ENCODE measurements around the gene PYM1. TPM values are rescaled to one million over a fixed set of nuclear protein-coding genes. Genes with fewer than 3 reads are reported as not detected.

PYM1 gene
- 10 to 100 TPM; 44.0 to 49.3 TPM for total RNA-seq

DNA sequence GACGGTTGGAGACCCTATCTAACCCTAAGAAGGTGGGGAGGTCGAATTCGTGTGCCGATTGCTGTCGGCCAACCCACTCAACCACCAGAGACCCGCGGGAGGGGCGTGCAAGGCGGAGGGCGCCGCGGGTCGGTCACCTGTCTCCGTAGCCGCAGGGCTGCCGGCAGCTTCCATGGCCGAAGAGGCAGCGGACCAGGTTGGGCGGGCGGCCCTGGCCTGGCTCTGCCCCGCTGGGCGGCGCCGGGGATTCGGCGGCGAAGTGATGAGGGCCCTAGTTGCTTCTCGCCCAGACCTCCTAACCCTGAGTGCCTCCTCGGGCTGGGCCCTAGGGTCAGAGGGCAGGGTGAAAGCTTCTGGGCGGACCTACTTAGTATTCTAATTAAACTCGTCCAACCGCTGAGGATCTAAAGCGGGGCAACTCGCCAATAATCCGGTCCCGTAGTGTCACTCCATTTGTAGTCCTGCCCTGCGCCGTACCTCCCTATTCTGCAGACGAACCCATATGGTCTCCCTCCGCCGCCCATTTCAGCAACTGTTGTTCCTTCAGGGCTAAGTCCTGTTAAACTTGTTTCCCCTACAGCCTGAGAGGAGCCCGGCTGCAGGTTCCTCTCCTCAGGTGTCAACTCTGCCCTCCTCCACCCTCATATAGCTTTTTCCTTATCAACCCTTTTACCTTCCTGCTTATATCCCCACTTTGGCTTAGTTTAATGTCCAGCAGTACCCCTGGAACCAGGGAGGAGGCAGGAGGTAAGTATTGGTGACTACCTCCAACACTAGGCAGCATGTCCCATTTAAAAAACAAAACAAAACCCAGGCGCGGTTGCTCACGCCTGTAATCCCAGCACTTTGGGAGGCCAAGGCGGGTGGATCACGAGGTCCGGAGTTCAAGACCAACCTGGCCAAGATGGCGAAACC is at the start of gene PYM1:
PYM1 (minus strand) TSS at position 307 of the 915 bp plus-strand sequence; CDS start at position 174, 133 bp downstream.
- Histone ChIP-seq H3K9me3 (no peaks in the 10 kb centered on the region), H3K9ac (ENCODE audit: low read depth in 2 of 2, low read length in 2 of 2) (peak within 1 kb of the TSS; percentile 86 to 97), H3K27me3 (no peaks in the 10 kb centered on the region), H3K4me1 (peaks cover 29% of the 10 kb centered on the region), H3K4me3 (peak within 1 kb of the TSS; percentile 83), H3K36me3 (no peaks in the 10 kb centered on the region), H3K27ac (peak within 1 kb of the TSS; percentile 99)
- intact Hi-C loops (cut with DNase I): loop anchor here (5.0 kb wide), 1 partner anchor 96 kb away; no protein-coding TSS in a partner anchor
- peak; percentile 91 for DNase-seq
- TF ChIP-seq, protein P1, sequence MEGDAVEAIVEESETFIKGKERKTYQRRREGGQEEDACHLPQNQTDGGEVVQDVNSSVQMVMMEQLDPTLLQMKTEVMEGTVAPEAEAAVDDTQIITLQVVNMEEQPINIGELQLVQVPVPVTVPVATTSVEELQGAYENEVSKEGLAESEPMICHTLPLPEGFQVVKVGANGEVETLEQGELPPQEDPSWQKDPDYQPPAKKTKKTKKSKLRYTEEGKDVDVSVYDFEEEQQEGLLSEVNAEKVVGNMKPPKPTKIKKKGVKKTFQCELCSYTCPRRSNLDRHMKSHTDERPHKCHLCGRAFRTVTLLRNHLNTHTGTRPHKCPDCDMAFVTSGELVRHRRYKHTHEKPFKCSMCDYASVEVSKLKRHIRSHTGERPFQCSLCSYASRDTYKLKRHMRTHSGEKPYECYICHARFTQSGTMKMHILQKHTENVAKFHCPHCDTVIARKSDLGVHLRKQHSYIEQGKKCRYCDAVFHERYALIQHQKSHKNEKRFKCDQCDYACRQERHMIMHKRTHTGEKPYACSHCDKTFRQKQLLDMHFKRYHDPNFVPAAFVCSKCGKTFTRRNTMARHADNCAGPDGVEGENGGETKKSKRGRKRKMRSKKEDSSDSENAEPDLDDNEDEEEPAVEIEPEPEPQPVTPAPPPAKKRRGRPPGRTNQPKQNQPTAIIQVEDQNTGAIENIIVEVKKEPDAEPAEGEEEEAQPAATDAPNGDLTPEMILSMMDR (IDR thresholded peaks at IDR 0.05): no peak

DNA sequence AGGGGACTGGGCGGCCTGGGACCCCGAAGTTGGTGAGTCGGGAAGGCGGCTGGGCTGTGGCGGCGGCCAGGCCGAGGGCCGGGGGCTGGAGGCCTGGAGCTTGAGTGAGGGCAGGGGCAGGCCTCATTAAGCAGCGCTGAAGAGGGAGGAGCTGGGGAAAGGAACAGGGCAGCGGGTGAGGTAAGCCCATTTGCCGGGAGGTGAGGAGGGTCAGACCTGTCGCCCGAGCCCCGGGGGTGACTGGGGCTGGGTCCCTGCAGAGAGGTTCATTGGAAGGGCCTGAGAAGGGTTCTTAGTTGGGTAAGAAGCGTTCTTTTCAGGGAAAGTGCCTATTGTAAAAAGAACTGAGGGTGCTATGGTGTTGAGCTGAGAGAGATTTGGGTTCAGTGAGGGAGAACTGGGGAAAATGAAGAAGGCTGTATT is 46.6 kb upstream of the PYM1 start:
- Histone ChIP-seq H3K4me3 (peak overlapping the region; percentile 99), H3K4me1 (peaks cover 24% of the 10 kb centered on the region), H3K27me3 (no peaks in the 10 kb centered on the region), H3K36me3 (no peaks in the 10 kb centered on the region), H3K27ac (peak overlapping the region; percentile 97), H3K9me3 (no peaks in the 10 kb centered on the region), H3K9ac (ENCODE audit: low read depth in 2 of 2, low read length in 2 of 2) (peak overlapping the region; percentile 95 to 99)
- DNase-seq: peak; percentile 62
- intact Hi-C loops (cut with DNase I): no loop called here
- TF ChIP-seq, protein P1 (IDR thresholded peaks at IDR 0.05): no peak

DNA sequence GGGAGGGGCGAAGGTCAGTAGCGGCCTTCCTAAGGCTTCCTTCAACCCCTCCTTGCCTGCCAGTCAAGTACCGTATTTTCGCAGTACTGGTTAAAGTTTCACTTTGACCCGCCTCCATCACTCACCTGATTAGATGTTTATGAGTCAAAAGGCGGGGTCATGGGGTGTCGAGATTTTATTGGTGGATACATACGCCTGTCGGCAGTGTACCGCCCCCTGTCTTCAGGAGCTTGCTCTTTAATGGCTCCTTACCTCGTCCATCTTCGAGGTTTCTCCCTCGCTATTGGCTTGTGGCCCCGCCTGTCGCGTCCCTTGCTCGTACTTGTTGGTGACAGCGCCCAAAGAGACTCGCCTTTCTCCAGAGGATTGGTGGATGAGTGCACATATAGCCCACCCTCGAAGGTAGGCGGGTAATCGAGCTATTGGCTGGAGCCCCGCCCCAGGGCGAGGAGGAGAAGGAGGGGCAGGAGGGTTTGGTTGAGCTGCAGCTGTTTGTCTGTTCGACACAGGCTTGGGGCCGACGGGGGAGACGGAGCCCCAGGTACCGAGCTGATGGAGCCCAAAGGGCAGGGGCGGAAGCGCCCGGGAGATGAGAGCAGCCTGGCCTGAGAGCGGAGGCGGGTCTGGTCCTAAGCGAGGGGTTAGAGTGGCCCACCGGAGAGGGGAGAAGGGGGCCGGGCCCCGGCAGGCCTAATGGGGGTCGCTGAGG is 46.1 kb upstream of the PYM1 start, which contains the start of gene RAB5B:
RAB5B (plus strand) TSS at position 480 of the 709 bp plus-strand sequence. CDS start 12,883 bp downstream, outside the sequence.
- Histone ChIP-seq H3K36me3 (no peaks in the 10 kb centered on the region), H3K9me3 (no peaks in the 10 kb centered on the region), H3K4me3 (peak within 1 kb of the TSS; percentile 99), H3K9ac (ENCODE audit: low read depth in 2 of 2, low read length in 2 of 2) (peak within 1 kb of the TSS; percentile 95 to 99), H3K4me1 (peaks cover 24% of the 10 kb centered on the region), H3K27me3 (no peaks in the 10 kb centered on the region), H3K27ac (peak within 1 kb of the TSS; percentile 97)
- intact Hi-C loops (cut with DNase I): no loop called here
- peak; percentile 99 for DNase-seq
- TF ChIP-seq, protein P1 (IDR thresholded peaks at IDR 0.05): peak; percentile 21

DNA sequence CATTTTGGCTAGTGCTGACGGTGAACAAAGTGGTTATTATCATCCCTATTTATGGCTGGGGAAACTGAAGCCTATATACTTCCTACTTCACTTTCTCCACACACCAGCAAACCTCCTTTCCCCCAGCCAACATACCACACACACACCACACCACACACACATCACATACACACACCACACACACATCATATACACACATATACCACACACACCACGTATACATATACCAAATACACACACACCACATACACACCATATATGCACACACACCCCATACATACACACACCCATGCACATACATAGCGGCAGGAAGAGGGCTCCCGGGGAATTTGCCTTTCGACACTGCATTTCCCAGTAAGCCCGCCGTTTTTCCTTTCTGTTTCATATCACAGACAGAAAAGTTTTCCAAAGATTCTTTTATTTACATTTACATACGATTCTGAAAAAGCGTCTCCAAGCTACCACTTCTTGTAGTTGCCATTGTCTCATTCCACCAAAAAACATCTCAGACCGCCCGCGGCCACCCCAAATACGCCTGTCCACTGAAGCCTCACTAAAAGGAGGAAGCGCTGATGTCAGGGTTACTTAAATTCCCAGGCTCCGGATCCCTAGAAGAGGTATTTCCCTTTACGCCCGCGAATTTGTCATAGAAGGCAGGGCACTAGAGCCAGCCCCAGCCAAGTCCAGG is 45.4 kb upstream of the PYM1 start:
- intact Hi-C loops (cut with DNase I): no loop called here
- Histone ChIP-seq H3K27me3 (no peaks in the 10 kb centered on the region), H3K27ac (peak overlapping the region; percentile 94), H3K9ac (ENCODE audit: low read depth in 2 of 2, low read length in 2 of 2) (peak overlapping the region; percentile 74 to 95), H3K4me1 (peaks cover 24% of the 10 kb centered on the region), H3K4me3 (peak overlapping the region; percentile 39), H3K9me3 (no peaks in the 10 kb centered on the region), H3K36me3 (no peaks in the 10 kb centered on the region)
- TF ChIP-seq, protein P1 (IDR thresholded peaks at IDR 0.05): no peak
- no peak for DNase-seq

DNA sequence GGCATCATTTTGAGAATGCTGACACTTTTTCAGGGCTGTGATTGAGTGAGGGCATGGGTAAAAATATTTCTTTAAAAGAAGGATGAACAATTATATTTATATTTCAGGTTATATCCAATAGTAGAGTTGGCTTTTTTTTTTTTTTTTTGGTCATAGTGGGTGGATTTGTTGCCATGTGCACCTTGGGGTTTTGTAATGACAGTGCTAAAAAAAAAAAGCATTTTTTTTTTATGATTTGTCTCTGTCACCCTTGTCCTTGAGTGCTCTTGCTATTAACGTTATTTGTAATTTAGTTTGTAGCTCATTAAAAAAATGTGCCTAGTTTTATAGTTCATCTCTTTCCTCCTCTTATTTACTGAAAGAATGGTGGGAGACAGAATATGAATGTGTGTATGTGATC is 44.8 kb upstream of the PYM1 start:
- Histone ChIP-seq H3K4me1 (peaks cover 21% of the 10 kb centered on the region), H3K27ac (peak overlapping the region; percentile 94), H3K9me3 (no peaks in the 10 kb centered on the region), H3K36me3 (no peaks in the 10 kb centered on the region), H3K27me3 (no peaks in the 10 kb centered on the region), H3K9ac (ENCODE audit: low read depth in 2 of 2, low read length in 2 of 2) (peak overlapping the region in 1 of 2 donors; percentile 95), H3K4me3 (peak overlapping the region; percentile 39)
- DNase-seq: no peak
- TF ChIP-seq, protein P1 (IDR thresholded peaks at IDR 0.05): no peak
- intact Hi-C loops (cut with DNase I): no loop called here
